ENCODE measurements around the gene CACNA1F.

CACNA1F gene

GRCh38 chrX:49230500-49231232, 2.5 kb downstream of the CACNA1F start:
- DNase-seq (ENCODE audit: extremely low read depth, low read depth): no peak
- TF ChIP-seq CTCF (IDR thresholded peaks at IDR 0.05; ENCODE audit: low read depth, low read length): no peak; the same call in 1 of the 2 replicates

GRCh38 chrX:49228185-49228584, 5.0 kb downstream of the CACNA1F start:
- DNase-seq (ENCODE audit: extremely low read depth, low read depth): no peak
- no peak for TF ChIP-seq CTCF (IDR thresholded peaks at IDR 0.05; ENCODE audit: low read depth, low read length)

GRCh38 chrX:49227726-49228125, 5.4 kb downstream of the CACNA1F start:
- DNase-seq (ENCODE audit: extremely low read depth, low read depth): no peak
- no peak for TF ChIP-seq CTCF (IDR thresholded peaks at IDR 0.05; ENCODE audit: low read depth, low read length)

- TF ChIP-seq CTCF (IDR thresholded peaks at IDR 0.05; ENCODE audit: low read depth, low read length): no peak
- DNase-seq (ENCODE audit: extremely low read depth, low read depth): no peak
Measured at GRCh38 chrX:49226946-49227345, 6.2 kb downstream of the CACNA1F start.

GRCh38 chrX:49225858-49226257, 7.3 kb downstream of the CACNA1F start:
- DNase-seq (ENCODE audit: extremely low read depth, low read depth): no peak
- no peak for TF ChIP-seq CTCF (IDR thresholded peaks at IDR 0.05; ENCODE audit: low read depth, low read length)

- DNase-seq (ENCODE audit: extremely low read depth, low read depth): no peak
- no peak for TF ChIP-seq CTCF (IDR thresholded peaks at IDR 0.05; ENCODE audit: low read depth, low read length)
Measured at GRCh38 chrX:49221868-49222267, 11.3 kb downstream of the CACNA1F start.

GRCh38 chrX:49220100-49220499, 13.0 kb downstream of the CACNA1F start:
- no peak for TF ChIP-seq CTCF (IDR thresholded peaks at IDR 0.05; ENCODE audit: low read depth, low read length)
- DNase-seq (ENCODE audit: extremely low read depth, low read depth): no peak

Data from AG09319 (cell line).